Stimulated activated CD8-positive, alpha-beta memory T cell treated with anti-CD3 and anti-CD28 coated beads, Interleukin-7, amount 100 ng/mL, for 24 hours (primary cell): ENCODE data around the gene ELF4.

Source experiments
- DNase-seq: peaks from one replicate; pipeline ENCODE4 v3.0.0-alpha.2; 2020; ENCODE audit warnings: low read depth

The ELF4 gene

DNA sequence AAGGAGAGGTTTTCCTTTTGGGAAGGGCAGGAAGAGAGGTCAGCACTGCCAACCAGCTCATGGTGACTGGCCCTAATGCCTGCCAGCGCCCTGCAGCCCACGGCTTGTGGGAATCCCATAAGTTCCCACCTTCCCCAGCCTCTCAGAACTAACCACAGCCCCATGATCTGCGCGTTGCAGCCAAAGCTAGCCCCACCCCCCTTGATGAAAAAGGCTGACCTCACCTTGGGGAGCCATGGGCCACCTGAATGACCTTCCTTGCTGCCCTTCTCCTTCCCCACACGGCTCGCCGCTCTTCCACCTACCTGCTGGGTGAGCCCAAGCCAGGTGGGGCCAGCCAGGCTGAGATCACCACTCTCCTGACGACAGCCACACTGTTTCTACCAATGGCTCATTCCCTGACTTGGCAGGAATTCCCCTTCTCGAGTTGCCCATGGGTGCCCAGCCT lies 3.9 kb upstream of the ELF4 start:
- no peak for DNase-seq

DNA sequence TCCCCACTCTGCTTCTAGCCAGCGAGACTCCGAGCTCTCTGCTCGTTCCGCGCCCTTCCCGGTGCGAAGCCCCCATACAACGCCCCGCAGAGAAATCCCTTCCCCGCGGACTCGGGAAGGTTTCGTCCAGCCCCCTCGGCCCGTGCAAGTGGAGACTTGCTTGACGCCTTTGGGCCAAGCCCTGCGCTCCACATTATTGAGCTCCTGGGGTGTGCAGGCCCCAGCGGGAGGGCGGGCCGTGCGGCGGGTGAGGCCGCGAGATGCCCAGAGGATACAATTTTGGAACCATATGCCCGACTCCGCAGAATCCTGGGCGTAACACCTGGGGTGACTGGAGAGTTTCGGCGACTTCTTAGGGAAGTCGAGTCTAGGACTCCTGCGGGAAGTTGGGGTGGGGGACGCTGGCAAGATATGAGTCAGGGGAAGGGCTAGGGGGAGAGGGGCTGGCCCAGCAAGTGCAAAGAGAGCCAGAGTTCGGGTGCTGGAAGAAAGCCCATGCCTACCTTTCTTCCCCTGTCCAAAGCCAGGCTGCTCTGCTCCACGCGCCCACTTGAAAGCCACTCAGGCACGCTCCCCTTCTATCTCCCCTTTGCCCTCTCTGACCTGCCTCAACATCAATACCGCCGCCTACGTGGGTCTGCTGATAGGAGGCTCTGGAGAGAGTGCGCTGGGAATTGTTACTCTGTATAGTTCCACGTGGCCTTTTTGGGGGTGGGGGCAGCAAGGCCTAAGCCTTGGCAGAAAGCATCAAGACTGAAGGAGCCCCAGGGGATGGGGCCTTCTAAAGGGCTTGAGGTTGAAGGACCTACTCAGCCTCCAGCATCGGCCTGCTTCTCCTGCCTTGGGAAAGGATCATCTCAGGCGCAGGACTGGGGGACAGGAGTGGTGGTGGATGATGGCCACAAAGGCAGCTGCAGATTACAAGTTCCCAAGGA lies 1.2 kb upstream of the ELF4 start:
- no peak for DNase-seq

DNA sequence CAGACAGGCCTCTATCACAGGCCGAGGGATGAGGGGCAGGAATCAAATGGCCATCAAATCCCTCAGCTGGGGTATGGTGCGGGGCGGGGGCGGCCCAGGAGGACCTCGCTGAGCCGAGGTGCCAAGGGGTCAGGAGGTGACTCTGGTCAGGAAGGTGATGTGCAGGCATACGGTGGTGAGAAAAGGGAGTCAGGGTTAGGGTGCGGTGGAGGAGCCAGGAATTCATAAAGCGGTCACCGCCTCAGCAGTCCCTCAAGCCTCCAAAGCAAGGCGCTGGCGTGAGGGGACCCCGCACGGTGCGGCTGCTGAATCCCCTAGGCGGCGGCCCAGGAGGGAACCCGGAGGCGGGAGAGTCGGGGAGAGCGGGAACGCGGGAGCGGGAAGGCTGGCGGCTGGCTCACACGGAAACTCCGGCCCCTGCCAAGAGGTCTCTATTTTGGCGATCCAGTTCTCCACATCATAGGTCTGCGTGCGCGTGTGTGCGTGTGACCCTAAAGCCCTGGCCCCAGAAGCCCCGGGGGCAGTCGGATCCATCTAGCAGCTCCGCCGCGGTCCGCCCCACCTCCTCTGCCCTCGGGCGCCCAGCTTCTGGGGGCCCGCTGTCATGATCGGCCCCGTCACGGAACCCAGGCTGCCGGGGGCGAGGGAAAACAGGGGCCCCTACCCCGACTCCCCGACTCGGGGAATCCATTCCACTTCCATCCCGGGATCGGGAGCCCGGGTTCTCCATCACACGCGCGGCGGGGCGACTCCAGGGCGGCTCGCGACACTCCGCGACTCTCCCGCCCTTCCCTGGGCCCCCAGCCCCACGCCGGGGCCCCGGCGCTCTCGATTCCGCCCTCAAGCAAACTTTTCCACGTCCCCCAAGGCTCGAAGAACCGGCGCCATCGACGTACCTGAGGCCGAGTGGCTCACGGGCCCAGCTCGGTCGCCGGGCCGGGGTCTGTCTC lies 593 bp downstream of the ELF4 start:
- DNase-seq = no peak

DNA sequence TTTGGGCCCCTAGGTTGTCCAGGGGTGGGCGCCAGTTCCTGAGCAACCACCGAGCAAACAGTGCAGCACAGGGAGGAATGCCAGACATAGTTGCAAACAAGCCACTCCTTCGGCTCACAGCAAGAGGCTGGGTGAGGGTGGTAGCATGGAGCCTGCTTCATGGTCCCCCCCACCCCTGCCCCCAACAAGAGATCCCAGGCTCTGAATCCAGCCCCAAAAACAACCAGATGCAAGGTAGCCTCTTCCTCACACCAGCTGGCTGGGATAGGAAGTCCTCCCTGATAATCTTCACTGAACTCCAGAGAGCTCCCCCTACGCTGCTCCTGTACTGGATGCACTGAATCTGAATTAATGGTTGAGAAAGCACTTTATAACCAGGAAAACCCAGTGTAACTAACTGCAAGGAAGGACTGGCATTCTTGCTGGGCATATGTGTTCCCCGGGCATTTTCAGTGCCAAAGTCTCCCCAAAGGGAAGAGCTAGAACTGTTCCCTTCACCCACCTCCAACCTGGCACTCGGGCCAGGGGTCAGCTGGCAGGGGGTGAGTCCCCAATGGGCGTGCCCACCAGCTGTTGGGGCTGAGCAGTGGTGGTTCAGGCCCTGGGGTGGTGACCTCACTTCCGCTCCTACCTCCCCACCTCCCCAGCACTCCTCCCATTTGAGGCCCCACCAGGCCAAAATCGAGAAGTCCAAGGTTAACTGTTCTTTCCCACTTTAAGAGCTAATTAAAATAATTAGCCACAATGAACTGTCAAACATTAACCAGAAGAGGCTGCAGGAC lies 1.5 kb downstream of the ELF4 start:
- no peak for DNase-seq

DNA sequence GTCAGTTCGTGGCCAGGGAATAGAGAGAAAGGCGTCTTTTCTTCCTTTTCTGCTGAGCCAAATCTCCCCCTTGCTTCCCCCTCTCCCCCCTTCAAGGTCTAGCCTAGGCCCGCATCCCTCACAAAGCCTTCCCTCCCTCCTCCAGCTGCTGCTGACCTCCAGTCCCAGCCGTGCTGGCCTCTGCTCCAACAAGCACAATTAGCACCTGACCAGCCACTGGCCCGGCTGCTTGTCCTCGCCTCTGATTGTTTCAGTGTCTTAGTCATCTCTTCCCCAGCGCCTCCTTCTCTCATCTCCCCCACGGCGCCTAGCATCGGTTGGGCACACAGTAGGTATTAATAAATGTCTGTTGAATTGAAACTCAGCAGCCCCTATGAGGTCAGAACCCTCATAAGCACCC lies 4.2 kb downstream of the ELF4 start:
- DNase-seq = no peak

DNA sequence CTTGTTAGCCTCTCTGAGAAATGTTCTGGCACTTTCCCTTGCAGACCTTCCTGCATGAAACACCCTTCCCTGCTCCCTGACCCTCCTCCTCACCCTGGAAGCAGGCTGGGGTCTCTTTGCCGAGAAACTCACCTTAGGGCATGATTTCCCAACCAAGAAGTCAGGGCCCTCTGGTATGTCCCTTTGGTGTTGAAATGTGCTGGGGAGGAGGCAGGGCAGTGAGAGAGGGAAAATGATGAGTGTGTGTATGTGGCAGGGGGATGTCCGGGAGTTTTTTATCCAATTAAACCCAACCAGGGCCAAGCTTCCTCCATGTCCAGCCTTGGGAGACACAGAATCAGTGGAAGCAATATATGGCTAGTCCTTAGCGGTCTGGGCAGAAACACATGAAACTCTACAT lies 5.1 kb downstream of the ELF4 start:
- no peak for DNase-seq

DNA sequence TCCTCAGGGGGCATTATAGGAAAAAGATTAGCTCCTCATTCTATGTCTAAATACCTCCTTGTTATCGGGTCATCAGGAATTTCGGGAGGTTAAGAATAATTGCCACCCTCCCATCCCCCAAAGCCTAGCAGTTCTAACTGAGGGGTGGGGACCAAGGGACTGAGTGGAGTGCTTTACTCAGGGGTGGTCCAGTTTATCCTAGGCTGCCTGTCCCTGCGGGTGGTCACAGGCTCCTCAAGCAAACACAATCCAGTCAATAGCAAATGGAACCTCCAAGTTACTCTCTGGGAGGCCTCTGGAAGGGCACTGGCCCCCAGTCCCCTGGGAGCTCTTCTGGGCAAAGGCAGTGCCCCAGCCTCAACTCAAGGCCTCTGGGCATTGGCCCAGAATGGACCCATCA lies 6.7 kb downstream of the ELF4 start:
- no peak for DNase-seq

DNA sequence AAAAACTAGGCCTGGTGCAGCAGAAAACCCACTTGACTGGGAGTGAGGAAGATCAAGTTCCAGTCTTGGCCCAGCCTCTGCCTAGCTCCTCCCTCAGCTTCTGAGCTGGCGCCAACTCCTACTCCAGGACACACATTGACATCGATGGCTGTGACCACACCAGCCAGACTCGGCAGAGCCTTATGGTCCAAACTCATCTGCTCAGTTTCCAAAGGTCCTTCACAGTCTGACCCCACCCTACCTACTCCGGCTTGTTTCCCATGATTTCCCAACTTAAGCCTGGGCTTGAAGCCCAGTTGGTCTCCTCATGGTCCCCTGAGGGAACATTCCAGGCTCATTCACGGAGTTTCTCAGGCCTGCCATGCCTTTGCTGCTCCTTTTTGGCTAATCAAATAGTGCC lies 10.1 kb downstream of the ELF4 start:
- DNase-seq = no peak

DNA sequence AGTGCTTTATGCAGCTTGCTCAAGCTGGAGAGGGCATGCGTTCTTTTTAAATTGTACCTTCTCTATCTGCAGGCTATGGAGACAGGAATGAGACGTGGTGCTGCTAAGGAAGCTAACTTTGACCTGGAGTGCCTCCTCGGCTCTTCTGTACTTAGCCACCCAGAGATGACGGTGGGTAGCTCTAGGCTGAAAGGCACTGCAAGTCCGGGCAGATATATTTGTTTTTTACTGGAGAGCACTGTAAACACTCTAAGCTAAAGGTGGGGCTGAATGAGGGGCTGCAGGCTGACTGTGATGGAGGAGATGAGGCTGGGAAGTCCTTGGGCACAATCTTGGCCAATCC lies 12.1 kb downstream of the ELF4 start:
- no peak for DNase-seq

DNA sequence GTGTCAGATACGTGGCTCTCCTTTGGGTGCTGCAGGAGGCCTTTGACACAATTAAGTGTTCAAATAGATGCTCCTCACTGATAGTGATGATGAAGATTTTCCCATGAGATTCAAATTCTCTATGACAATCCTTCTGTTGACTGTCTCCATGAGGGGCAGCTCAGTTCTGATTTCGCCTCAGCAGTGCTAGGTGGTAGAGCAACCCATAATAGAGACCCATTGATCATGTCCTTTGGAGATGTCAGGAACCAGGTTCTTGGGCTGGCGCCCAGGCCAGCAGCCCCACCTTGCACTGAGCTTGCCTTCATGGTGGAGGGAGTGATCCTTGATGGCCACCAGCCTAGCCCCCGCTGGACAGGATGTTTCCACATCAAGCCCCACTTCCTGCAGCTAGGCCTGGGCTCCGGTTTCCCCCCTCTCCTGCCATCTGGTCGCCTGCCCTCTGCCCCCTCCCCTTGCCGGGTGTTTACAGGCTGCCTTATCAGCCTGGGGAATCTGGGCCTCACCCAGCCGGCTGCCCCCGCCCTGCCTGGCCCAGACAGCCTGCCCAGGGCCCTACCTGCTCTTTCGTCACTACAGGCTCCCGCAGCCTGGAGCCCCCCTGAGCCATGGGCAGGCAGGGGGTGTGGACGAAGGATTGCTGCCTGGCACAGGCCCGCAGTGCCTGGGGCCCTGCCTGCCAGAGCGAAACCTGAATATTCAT lies 12.6 kb downstream of the ELF4 start:
- DNase-seq = no peak

DNA sequence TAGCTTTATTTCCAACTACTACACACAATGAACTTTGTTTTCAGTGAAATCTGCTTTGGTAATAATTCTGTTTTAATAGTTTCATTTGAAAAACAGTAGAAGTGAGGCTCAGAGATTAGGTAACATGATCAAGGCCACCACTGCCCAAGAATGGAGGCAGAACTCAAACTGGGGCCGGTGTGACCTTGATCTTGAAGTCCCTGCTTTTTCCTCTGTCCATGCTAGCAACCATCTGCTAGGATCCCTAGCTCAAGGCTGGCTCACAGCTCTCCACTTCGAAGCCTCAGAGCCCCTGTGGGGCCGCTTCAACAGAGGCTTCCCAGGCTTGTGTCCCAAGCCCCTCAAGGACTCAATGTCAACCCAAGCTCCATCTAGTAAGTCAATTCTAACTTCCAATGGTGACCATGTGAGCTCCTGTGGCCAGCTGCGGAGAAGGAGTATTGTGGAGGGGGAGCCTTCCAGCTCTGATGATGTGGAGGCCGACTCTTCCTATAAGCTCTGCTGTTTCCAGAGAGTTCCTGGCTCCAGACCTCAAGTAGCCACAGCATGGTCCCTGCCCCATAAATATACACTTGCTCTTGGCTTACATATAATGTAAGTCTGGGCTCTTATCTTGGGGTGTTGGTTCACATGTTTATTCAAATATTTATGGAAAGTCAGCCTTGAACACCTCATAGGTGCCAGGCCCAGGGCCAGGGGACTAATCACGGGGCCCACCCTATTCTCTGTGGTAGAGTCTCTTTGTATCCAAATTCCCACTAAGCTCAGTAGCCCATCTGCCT lies 14.9 kb downstream of the ELF4 start:
- DNase-seq = no peak

DNA sequence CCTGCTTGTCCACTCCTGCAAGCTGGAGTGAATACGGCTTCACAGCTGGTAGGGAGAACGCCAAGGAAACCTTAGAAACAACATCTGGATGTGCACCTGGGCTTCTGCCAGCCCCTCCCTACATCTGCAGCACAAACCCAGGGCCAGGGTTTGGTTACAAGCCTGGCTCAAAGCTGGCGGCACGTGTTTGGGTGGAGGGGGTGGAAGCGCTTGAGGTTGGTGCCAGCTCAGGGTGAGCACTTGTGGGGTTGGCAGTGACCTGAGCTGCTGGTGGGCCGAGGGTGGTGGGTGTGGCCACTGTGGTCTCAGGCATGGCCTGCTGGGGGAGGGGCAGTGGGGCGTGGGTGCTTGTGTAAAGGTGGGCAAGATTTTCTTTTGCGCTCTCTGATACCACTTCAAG lies 15.6 kb downstream of the ELF4 start:
- no peak for DNase-seq

DNA sequence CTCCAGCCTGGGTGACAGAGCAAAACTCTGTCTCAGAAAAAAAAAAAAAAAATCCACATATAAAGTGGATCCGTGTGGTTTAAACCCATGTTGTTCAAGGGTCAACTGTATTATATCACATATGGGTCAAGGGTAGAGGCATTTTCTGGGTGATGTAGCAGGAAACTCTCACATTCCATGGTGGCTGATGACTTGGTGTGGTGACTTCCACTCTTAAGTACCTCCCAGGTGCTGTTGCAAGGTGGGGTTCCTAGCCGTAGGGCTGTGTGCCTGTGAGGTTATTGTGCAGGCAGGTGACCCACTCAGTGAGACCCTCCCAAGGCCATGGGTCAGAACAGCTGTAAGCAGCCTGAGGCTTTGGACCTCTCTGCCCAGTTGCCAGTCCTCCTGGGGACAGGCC lies 17.0 kb downstream of the ELF4 start:
- DNase-seq = no peak

DNA sequence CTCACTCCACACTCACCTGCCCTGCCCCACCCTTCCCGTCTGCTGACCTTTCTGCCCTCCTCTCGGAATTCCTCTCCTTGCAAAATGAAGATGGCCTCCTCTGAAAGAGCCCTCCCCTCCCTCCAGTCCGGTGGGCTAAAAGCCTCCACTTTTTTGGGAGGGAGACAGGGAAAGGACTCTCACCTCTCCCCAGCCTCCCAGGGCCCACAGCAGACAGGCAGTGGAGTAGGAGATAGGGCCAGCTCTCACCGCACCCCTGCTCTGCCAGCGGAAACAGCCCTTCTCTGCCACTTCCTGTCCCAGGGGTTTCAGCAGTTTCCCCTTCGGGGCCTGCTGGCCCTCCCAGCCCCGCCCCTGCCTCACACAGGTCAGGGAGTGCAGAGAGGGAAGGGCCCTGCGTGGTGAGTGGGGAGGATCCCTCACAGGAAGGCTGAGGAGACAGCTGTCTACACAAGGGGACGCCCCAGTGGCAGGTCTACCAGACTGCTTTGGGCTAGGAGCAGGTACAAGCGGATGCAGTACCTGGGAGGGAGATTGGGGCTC lies 18.2 kb downstream of the ELF4 start:
- peak; percentile 40 for DNase-seq

DNA sequence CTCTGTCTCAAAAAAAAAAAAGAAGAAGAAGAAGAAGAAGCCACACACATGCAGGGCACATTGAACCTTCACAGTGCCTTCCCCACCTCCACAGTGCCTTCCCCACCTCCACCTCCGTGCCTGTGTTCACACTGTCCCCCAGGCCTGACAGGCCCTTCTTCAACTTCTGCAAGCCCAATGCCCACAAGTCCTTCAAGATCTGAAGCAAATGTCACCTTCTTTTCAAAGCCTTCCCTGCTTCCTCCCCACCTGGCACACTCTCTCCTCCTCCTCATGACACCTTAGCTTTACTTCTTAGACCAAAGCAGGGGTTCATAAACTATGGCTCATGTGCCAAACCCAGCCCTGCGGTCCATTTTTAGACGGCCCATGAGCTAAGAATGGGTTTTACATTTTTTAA lies 19.9 kb downstream of the ELF4 start:
- no peak for DNase-seq

DNA sequence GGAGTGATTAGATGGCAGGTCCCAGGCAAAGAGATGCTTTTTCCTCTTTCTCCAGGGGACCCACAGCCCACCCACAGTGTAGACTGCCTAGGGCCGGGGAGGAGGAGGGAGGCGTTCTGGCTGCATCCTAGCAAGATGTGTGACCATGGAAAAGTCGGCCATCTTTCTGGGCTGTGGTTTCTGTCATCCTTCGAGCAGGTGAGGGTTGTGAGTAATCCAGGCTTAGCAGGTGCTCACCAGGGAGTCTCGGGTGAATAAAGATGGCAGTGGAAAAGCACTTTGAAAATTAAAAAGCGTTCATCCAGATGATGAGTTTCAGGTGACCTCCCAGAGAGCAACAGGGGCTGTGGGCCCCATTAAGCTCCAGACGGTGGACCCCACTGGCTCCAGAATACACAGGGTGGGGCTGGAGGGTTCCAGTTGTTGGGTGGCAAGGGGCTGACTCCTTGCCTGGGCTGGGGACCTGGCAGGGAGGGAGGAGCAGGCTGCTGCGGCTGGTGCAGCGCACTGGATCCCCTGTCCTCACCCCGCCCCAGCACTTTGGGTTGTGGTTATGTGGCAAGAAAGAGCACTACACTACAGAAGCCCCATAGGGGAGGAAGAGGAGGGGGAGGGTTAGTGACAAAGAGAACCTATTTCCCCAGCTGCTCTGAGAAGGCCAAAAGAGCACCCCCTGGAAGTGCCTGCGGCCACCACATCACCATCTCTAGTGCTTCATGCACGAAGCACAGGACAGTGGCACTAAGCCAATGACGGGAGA lies 23.7 kb downstream of the ELF4 start:
- DNase-seq = no peak

DNA sequence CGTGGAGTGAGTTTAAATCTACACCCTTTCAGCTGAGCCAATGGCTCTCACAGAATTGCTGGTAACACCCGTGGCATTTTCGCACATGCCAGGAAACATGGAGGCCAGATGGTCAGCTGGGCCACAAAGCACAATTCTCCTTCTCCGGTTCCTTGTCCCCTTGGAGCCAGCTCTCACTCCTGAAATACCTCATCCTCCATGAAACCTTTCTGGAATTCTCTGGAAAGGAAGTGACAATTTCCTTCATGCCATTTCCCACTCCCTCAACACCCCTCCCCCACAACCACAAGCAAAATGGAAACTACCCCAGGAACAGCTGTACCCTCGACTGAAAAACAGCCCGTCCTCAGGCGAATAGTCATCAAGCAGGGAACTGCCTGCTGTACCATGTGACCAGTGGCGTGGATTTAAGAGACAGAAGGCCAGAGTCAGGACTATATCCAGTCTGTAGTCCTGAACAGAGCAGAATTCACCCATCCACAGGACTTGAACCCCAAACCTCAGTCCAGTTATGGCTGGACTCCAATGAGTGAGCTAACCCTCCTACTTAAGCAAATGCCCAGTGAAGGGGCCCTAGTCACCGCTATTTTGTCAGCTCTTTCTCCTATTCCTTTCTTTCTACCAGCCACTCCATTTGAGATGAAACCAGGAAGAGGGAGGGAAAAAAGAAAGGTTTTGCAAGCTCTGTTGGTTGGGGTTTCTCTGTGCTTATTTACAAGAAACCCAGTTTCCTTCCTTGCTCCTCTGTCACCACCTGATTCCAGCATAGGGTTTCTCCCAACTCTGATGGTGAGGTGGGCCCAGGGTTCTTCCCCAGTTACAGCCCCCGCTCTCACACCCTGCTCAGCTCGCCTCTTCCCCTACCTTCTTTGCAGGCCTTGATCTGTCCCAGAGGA lies 24.5 kb downstream of the ELF4 start:
- no peak for DNase-seq

DNA sequence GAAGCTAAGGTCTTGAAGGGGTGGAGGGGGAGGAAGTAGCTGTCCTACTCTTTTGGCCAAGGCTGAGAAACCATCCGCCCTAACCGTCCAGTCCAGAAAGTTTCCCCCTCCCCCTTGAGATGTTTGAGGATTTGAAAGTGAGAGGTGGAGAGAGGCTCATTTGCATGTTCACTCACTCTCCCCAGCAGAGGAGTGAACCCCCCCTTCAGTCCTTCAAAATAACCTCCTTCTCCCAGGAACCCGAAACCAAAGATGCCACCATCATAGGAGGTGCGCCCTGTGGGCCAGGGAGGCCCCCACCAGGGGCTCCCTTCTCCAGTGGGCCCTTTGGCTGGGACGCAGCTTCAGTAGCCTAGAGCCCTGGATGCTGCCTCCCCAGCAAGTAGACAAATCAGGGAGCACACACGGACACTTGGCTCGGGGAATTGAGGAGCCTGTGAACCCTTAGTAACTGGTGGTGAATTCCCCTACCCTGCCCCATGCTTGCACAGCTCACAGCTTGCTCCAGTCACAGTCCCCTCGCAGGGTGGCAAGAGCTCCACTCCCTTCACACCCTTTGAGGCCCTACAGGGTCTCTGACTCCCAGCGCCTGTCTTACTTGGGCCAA lies 25.6 kb downstream of the ELF4 start:
- no peak for DNase-seq
